ENCODE data around the gene GNAI3.

GNAI3 gene

DNA sequence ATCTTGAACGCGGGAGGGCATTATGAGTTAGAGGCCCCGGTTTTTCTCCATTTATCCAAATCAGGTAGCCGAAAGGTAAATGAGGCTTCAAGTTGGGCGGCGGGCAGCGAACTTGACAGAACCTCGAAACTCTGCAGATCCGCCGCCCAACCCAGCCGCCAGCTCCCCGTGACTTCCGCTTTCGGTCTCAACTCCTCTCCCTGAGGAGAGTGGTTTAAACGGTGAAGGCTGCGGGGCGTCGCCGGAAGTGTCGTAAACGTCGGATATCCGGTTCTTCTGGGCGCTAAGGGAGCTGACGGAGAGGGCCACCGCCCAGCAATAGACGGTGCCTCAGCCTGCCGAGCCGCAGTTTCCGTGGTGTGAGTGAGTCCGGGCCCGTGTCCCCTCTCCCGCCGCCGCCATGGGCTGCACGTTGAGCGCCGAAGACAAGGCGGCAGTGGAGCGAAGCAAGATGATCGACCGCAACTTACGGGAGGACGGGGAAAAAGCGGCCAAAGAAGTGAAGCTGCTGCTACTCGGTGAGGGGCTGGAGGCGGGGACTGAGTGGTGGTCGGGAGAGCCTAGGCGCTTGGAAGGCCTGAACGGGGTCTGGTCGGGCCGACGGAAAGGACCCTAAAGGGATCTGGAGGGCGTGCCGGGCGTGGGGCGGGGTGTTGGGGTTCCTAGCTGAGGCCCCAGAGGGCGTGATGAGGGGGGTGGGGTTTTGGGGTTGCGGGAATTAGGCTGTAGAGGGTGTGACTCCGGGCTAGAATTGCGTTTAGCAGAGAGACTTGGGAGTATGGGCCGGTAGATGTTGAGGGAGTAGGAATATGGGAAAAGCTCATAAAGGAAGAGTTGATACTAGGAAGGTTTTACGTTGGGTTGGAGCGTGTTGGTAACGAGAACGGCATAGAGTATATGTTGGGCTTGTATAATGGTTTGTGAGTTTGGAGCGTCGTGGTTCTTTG lies at the start of gene GNAI3:
GNAI3 (plus strand) TSS at position 295 of the 947 bp plus-strand sequence; CDS start at position 401, 106 bp downstream.
- peak; percentile 98 for DNase-seq (ENCODE audit: low spot score)

DNA sequence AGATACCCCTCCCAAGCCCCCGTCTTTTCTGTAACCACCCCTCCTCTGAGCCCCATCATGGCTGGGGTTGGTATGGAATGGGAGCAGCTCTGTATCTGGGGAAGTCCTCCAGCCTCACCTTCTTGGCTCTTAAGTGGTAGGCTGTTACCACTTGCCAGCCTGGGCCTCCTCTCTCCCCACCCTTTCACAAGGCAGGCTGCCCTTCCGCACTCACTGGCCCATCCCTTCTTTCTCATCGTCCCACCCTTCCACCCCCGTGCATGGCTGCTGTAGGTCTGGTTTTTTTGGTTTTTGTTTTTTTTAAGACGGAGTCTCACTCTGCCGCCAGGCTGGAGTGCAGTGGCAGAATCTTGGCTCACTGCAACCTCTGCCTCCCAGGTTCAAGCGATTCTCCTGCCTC lies 49.3 kb upstream of the GNAI3 start:
- DNase-seq (ENCODE audit: low spot score), result no peak

DNA sequence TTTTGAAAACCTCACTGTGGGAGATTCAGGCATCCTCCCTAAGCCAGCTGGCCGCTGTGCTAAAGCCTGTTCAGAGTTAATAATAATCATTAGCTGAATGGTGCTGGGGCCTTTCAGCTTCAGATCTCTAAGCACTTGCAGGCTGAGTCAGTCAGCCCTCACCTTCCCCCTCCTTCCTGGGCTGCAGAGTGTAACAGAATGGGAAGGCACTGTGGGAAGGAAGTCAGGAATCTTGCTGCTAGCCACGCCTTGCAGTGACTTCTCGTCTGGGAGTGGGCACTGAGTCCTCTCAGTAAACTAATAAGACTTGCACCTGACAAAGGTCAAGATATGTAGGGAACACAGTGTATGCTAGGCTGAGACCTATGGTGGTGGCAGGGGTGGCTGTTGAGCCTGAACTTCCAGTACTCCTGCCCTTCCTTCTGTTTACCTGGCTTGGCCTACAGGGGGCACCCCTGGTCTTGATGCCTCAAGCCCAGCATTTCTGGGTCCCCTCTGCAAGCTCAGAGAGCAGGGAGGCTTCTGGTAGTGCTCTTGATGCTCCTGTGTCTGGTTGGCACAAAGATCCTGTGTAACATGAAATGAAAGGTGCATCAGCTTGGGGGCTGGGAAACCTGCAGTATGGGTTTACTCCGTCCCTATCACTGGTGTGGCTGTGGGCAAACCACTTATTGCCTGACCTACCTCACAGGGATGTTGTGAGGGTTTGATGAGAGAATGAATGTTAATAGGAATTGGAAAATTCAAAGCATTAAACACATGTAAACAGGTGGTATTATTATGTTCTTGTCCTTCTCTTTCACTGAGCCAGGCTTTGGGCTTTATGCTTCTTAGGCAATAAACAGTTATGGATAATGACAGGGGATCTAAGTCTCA lies 48.5 kb upstream of the GNAI3 start:
- peak; percentile 32 for DNase-seq (ENCODE audit: low spot score)

DNA sequence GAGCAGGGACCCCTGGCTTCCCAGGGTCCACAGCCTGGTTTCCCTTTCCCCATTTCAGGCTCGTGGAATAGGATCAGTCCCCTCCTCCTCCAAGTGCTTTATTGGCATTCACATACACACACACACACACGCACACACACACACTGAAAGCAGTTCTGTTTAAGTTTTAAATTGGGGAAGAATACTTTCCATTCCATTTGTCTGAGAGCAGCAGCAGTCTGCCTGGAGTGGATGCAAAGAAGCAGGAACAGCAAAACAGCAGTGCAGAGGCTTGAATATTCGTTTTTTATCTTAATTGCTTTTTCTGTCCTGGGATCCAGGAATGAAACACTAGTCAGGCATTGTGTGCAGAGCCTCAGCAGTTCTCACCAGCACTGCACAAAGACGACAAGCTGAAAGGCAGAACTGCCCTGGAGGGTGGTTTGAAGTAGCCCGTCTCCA lies 47.5 kb upstream of the GNAI3 start:
- no peak for DNase-seq (ENCODE audit: low spot score)

DNA sequence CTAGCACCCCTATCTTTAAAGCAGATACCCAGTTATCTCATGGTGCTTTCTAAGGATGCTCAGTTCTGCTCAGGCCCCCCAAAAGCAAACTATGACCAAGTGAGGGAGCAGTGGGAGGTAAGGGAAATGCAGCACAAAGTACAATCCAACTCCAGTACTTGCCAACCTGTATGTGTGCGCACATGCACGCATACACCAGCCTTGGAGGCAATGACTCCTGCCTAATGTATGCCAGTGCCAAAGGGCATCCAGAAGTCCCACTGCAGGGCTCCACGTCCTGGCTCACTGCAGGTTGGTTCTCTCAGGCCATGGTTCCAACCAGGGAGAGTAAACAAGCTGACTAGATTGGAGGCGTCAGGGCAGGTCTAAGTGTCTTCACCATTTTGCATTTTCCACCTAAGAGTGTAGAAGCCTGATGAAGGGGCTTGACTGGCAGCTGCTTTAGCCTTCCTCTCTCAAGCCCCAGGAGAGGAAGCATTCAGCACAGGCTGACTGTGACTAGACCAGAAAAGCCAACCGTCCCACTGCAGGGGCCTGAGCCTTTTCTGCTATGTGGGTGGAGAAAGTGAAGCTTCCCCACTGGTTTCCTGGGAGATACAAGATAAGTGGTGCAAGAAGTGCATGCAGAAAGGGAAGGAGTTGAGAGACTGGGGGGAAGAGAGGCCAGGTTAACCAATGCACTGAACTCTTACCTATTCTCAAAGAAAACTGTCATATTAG lies 46.6 kb upstream of the GNAI3 start:
- DNase-seq (ENCODE audit: low spot score), result no peak

DNA sequence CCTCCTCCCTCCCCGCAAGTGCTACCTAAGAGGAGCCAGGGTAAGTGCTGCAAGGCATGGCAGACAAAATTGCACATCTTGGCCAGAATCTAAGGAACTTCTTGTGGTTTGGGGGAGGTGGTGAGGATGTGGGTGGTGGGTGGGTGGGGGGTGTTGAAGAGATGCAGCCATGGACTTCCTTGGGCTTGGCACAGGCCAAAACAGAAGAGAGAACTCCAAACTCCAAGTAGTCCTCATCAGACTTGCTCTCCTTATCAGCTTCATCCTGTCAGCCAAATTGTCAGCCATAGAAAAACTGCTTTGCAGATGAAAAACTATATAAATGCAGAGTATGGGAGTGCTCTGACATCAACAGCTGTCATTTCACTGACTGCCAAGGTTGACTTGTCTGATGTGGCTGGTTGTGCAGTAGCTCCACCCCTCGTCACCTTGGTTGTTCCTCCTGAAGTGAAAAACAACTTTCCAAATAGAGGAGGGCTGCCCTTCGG lies 46.0 kb upstream of the GNAI3 start:
- no peak for DNase-seq (ENCODE audit: low spot score)

DNA sequence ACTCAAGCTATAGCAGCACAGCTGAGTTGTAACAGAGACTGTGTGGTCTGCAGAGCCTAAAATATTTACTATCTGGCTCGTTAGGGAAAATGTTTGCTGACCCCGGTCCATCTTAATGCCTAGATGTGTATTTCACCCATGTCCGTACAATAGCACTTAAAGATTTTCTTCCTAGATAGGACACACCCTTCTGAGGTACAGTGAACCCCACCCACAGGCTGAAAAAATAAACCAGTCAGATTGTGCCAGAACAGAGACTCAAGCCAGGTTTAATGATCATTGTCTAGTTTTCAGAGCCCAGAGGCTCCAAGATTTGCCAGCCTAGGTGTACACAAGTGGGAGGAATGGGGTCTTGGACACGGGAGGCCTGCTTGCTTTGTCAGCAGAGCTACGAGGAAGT lies 44.5 kb upstream of the GNAI3 start:
- DNase-seq (ENCODE audit: low spot score), result no peak

DNA sequence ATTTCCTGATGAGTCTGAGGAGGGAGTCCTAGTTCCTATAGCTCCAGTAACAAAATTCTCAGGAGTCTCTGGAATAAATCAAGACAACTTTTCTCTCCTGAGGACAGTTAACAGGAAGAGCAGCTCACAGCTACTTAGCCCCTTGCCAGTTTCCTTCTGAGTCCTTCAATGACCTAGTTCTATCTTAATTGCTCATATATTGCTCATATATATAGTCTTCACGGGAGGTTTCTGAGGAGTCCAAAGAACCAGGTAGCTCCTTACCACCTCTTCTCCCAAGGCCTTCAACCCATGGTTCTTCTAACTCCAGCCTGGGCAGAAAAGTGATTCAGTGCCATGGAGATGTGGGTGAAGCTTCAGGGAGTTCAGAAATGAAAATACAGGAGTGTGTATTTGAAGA lies 43.4 kb upstream of the GNAI3 start:
- DNase-seq (ENCODE audit: low spot score), result no peak

DNA sequence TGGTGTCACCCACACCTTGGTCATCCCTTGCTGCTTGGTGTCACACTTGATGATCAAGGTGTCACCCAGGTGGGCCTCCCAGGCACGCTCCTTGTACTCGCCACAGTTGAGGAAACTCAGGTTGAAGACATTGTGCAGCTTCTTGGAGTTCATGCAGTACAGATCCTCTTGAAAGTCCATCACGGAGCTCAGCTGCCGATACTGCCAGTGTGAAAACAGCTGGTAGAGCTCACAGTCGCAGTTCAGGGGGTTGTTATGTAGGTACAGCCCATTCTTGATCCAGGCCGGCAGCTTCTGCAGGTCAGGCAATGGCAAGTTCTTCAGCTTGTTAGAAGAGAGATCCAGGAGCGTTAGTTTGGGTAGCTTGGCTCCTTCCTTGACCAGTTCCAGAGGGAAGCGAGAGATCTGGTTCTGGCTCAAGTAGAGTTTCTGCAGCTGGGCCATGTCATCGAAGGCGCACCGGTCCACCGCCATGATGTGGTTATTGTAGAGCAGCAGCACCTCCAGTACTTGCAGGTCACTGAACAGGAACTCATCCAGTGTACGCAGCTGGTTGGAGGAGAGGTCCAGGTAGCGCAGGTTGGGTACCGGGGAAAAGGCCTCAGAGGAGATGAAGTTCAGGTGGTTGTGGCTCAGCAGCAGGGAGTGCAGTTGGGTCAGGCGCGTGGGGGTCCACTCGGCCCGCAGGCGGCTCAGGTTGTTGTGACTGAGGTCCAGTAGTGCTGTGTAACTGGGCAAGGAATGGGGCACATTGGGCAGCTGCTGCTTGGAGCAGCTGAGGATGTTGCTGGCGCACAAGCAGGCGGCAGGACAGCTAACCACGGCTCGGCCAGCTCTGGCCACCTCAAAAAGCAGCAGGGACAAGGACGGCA lies 40.2 kb upstream of the GNAI3 start:
- DNase-seq (ENCODE audit: low spot score), result no peak

DNA sequence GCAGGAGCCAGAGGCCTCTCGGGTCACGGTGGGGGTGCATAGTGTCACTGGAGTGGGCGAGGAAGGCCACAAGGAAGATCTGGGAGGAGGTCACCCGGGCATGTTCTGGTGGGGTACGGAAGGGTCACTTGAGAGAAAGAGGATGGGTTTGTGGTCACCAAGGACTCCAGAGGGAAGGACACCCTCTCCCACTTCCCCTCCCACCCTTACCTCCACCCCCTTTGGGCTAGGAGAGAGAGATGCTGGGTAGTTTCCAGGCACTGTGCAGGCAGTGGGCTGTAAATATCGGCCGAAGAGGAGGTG lies 39.6 kb upstream of the GNAI3 start:
- no peak for DNase-seq (ENCODE audit: low spot score)

DNA sequence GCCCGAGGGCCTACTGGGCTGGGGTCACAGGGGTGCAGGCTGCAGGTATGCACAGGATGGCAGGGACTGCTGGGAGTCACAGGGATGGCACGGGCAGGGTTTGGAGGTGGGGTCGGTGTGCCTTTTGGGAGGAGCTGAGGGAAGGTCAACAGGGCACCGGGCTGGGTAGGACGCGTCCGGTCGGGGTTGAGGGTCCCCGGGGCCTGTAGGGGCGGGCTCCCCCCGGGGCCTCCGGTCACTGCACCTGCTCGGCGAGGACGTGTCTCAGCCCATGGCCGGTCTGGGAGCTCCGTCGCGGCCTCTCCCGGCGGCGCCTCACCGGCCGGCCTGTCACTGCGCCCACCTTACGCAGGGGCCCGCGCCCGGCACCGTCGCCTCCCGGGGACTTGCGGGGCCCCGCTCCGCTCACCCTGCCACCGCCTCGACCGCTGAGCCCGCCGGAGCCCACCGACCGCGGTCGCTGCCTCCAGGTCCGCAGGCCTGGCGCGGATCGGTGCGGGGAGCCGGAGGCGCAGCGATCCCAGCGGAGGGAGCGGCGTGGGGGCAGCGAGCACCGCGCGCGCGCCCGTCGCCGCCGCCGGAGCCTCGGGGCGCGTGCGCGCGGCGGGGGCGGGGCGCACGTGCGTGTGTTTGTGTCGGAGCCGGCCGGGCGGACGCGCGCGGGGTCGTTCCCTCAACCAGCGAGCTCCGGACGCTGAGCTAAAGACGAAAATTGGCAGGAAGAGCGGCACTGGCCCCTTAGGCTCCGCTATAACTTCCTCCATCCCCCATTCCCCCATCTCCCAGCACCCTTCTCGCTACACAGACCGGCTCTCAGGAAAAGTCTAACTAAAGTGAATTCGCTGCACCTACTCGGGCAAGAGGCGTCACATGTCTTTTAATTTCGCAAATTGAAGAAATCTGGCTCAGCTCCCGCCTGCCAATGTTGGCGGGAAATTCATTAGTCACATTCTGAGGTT lies 39.0 kb upstream of the GNAI3 start, which contains the start of gene AMIGO1:
AMIGO1 (minus strand) TSS at position 552 of the 959 bp plus-strand sequence. CDS start 815 bp downstream, outside the sequence.
- DNase-seq (ENCODE audit: low spot score), result no peak

DNA sequence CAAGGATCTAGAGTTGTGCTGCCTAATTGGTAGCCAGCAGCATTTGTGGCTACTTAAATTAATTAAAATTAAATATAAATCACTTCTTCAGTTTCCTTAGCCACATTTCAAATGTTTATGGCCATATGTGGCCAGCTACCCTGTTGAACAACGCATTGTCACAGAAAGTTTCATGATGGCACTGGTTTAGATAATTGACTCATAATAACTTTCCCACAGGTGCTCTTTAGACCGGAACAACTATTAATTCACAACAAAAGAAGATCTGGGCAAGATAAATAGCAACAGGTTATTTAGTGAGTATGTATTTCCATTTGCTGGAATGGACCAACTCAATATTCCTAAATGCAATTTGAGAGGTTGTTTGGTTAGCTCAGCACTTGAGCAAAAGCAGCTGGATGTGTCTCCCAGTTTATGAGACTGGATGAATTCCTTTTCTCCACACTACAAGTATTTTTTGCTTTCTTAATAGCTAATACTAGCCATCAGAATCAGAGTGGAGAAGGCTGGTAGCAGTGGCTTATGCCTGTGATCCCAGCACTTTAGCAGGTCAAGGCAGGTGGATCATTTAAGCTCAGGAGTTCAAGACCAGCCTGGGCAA lies 35.2 kb upstream of the GNAI3 start:
- DNase-seq (ENCODE audit: low spot score), result no peak

DNA sequence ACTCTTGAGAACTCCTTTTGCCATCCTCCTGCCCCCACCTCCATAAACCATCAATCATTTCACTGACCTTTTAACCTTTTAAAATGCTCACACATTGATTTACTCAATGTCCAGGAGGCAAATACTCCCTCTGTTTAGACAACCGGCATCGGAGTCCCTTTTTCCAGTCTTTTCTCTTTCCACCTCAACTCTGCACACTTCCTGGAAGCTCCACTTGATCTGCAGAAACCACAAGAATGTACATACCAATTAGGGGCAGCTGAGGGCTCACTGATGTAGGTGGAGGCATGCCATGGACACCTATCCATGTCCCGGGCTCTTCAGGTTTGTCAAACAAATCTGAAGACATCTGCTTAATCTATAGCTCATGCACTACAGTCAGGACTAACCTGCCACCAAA lies 33.6 kb upstream of the GNAI3 start:
- no peak for DNase-seq (ENCODE audit: low spot score)

DNA sequence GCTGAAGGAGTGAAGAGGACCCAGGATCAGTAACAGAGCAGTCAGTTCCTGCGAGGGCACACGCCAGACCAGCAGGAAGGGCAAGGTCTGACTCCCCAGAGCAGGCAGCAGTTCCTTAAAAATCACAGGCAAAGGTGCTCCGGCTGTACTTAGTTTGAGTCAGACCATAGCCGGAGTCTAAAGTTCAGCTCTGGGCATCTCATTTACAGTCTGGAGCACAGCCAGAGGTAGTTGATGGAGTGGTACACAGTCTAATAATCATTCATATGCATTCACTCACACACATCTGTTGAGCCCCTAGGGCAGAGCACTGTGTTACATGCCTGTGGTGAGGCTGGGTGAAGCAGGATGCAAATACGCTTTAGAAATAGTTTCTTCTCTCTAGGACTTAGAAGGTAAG lies 31.5 kb upstream of the GNAI3 start:
- no peak for DNase-seq (ENCODE audit: low spot score)

DNA sequence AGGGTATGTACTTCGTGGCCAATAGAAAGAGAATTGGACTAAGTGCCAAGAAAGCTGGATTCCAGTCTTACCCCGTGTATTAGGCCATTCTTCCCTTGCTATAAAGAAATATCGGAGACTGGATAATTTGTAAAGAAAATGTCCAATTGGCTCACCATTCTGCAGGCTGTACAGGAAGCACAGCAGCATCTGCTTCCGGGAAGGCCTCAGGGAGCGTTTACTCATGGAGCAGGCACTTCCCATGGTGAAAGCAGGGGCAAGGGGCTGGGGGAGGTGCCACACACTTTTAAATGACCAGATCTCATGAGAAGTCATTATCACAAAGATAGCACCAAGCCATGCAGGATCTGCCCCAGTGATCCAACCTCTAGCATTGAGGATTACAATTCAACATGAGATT lies 31.1 kb upstream of the GNAI3 start:
- no peak for DNase-seq (ENCODE audit: low spot score)

DNA sequence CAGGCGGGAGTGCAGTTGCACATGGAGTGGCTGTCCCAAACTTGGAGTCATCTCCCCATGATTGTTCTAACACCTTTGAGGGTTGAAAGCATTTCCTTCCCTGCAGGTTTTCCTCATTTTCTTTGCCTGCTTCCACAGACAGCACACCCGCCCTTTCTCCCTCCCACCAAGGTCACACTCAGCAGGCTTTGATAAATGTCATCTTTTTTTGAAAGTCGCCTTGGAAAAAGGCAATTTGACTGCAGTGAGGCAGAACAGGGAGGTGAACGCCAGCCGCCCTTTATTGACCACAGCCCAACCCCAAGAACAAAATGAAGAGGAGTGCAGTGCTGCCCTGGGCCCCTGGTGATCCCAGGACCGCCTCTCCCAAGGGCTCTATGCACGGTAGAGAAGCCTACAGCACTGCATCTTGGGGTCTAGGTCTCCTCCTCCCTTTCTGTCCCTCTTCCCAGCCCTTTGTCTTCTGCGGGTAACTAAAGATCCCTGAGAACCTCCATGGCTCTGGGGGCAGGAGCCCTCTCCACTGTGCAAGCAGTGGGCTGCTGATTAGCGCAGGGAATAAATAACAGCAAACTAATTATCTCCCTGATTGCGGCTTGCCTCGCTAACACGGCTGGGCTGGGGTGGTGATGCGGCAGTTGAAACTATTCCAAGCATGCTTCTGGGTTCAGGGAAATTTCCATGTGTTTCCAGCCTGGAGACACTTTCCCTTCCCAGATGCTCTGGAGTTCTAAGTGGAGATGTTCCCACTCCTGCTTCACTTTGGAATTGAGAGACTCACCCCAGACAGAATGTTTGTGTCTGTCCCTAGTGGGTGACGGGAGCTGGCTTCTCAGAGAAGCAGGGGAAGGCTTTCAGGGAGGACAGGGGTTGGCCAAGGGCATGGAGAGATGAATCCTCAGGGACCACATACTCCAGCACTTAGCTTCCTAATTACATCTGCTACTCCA lies 27.1 kb upstream of the GNAI3 start:
- no peak for DNase-seq (ENCODE audit: low spot score)

DNA sequence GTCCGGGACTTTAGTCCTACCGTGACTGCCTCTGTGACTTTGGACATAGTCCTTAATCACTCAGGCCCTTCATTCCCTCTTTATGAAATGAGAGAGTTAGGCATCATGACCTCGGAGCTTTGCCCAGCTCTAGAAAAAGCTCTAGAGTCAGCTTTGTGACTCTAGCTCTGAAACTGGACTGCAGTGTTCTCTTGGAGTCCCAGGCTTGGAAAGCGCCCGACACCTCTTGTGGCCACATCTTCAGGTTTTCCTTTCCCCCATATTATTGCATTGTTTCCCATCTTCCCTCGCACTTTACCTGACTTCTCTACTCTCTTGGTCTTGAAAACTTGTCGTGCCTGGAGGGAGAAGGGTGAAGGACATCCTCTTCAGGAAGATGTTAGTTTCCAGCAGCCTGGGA lies 26.4 kb upstream of the GNAI3 start:
- no peak for DNase-seq (ENCODE audit: low spot score)

DNA sequence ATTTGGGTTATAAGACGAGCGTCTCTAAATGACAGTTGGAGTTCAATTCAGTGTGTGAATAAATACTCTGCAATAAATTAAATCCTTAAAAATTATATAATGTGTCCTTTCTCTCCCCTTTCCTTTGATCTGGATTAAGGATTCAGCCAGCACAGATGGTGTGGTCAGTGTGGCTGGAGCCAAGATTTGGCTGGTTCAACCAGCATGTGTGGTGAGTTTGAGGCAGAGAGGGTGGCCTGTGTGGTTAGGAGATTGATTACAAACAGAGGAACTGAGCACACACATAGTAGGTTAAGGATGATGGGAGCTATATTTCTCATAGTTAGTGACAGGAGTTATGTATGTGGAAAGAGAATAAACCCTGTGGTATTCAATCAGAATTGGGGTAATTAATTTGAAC lies 24.7 kb upstream of the GNAI3 start:
- DNase-seq (ENCODE audit: low spot score), result no peak
